BE2C (cell line): ENCODE measurements around the gene ITIH3.
"Not testable (repeated sequence)": the region's sequence is repeated elsewhere in the genome, so short reads cannot be mapped to it uniquely, and the experiment has no call there.

Source experiments
- DNase-seq: peaks from one replicate; pipeline ENCODE4 v3.0.0-alpha.2; 2020
- H3K27me3 ChIP-seq: fragments of 250-450 bp; sonication (Bioruptor Pico); 2 replicates; pipeline ENCODE4 v1.5.1; 2020; ENCODE audit warnings: mild to moderate bottlenecking
- H3K36me3 ChIP-seq: fragments of 250-450 bp; sonication (Bioruptor Pico); 2 replicates; pipeline ENCODE4 v1.5.1; 2020; ENCODE audit warnings: mild to moderate bottlenecking
- H3K4me1 ChIP-seq: fragments of 250-450 bp; sonication (Bioruptor Pico); 2 replicates; pipeline ENCODE4 v1.5.1; 2020
- H3K4me3 ChIP-seq: 2 replicates; pipeline ENCODE4 v1.5.1; 2011; ENCODE audit warnings: low read depth, low read length
- H3K9me3 ChIP-seq: fragments of 250-450 bp; sonication (Bioruptor Pico); 2 replicates; pipeline ENCODE4 v1.5.1; 2020
- CTCF ChIP-seq: IDR thresholded peaks from 2 replicates; pipeline ENCODE4 v1.5.1; 2012; ENCODE audit warnings: mild to moderate bottlenecking, low read depth, low read length

The ITIH3 gene

GRCh38 chr3:52774901-52775864, 19.4 kb upstream of the ITIH3 start:
- no peaks in the 10 kb centered on the region for H3K9me3 ChIP-seq
- no peaks in the 10 kb centered on the region for H3K36me3 ChIP-seq
- no peaks in the 10 kb centered on the region for H3K4me1 ChIP-seq
- no peak for TF ChIP-seq CTCF
- H3K4me3 ChIP-seq: no peak overlapping the region
- H3K27me3 ChIP-seq: no peaks in the 10 kb centered on the region
- DNase-seq: no peak

- H3K4me1 ChIP-seq: no peaks in the 10 kb centered on the region
- H3K36me3 ChIP-seq: no peaks in the 10 kb centered on the region
- no peaks in the 10 kb centered on the region for H3K9me3 ChIP-seq
- H3K4me3 ChIP-seq: no peak overlapping the region
- no peaks in the 10 kb centered on the region for H3K27me3 ChIP-seq
- no peak for DNase-seq
- TF ChIP-seq CTCF: no peak
Observed at GRCh38 chr3:52775877-52776276, 18.7 kb upstream of the ITIH3 start.

- not testable (repeated sequence) for H3K36me3 ChIP-seq, H3K27me3 ChIP-seq, H3K4me3 ChIP-seq, H3K9me3 ChIP-seq, H3K4me1 ChIP-seq, DNase-seq
Observed at GRCh38 chr3:52776486-52776885, 18.1 kb upstream of the ITIH3 start.

GRCh38 chr3:52777127-52777958, 17.3 kb upstream of the ITIH3 start, which contains the start of gene ITIH1:
ITIH1 (plus strand) TSS chr3:52777599; CDS start chr3:52777616, 17 bp downstream.
- H3K36me3 ChIP-seq: no peaks in the 10 kb centered on the region
- no peak for DNase-seq
- H3K4me1 ChIP-seq: no peaks in the 10 kb centered on the region
- H3K4me3 ChIP-seq: no peak within 1 kb of the TSS
- no peaks in the 10 kb centered on the region for H3K27me3 ChIP-seq
- H3K9me3 ChIP-seq: no peaks in the 10 kb centered on the region
- no peak for TF ChIP-seq CTCF

GRCh38 chr3:52777959-52778805, 16.4 kb upstream of the ITIH3 start:
- H3K4me1 ChIP-seq: no peaks in the 10 kb centered on the region

More at GRCh38 chr3:52777959-52778805, 16.4 kb upstream of the ITIH3 start:
- no peaks in the 10 kb centered on the region for H3K36me3 ChIP-seq
- H3K4me3 ChIP-seq: no peak overlapping the region
- no peaks in the 10 kb centered on the region for H3K9me3 ChIP-seq
- no peaks in the 10 kb centered on the region for H3K27me3 ChIP-seq
- TF ChIP-seq CTCF: no peak
- DNase-seq: no peak
